K562 treated with DMSO at 1 percent for 24 hours (cell line): ENCODE data around the gene OR2T5. TPM values are rescaled to one million over a fixed set of nuclear protein-coding genes. Genes with fewer than 3 reads are reported as not detected.

ENCODE experiments used
- total RNA-seq: library from RNA; unstranded; fragments of 300-600 nt; gene quantifications from 2 replicates; pipeline ENCODE4 v1.2.3, GENCODE V29; 2022; ENCODE audit warnings: low read depth; ENCODE audit not compliant: insufficient read depth

Gene OR2T5
- not detected in 2 replicates for total RNA-seq

GRCh38 chr1:248488289-248488688 is at the start of gene OR2T5:
Gene OR2T5 (plus strand): TSS chr1:248488589. CDS start chr1:248488589, 0 bp downstream.

GRCh38 chr1:248445399-248445798 is 43.0 kb upstream of the OR2T5 start, which contains the start of gene OR2T2:
Gene OR2T2 (plus strand): TSS chr1:248445637. CDS start chr1:248452798, 7,161 bp downstream.

DNA sequence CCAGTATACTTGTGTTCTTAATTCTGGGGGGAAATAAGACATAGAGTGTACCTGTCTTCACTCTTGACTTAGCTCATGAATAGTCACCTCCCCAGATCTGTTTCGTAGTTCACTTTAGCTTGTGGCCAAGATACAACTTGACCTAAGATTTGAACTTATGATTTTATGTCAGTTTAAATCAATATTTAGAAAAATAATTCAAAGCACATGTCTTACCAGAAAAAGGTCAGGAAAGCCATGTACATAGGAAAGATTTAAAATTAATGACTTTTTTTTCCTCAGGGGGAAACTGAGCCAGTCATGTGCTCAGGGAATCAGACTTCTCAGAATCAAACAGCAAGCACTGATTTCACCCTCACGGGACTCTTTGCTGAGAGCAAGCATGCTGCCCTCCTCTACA is 15.3 kb upstream of the OR2T5 start, which contains the start of gene OR2T3:
Gene OR2T3 (plus strand): TSS at position 301 of the 400 bp plus-strand sequence. CDS start 0 bp downstream, at position 301.

DNA sequence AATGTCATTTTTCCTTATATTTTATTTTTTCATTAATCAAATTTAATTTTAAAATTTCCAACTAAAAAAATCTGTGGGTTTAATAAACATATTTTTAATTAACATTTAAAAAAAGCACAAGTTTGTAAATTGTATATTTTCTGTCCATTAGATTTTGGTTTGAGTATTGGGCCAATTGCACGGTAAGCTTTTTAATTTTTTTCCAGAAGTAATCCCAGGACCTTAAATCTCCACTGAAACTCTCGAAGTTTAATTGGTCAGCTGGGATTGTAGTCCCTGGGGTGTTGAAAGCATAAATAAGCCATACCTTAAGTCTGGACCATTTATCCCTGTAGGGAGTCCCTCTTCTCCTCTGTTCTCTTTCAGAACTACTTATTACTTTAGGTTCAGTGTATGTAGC is 19.4 kb downstream of the OR2T5 start, which contains the start of gene OR2G6:
Gene OR2G6 (plus strand): TSS at position 301 of the 400 bp plus-strand sequence. CDS start 13,574 bp downstream, outside the sequence.

Other genes with a start within 250 kb of the OR2T5 start
- not detected in 2 replicates for gene OR2T33, start 210.6 kb upstream of the OR2T5 start, total RNA-seq
- gene OR2T12, start 185.2 kb upstream of the OR2T5 start, total RNA-seq: not detected in 2 replicates
- gene OR2M7, start 164.0 kb upstream of the OR2T5 start, total RNA-seq: not detected in 2 replicates
- gene OR14C36, start 139.8 kb upstream of the OR2T5 start, total RNA-seq: not detected in 2 replicates
- not detected in 2 replicates for gene OR2T4, start 126.9 kb upstream of the OR2T5 start, total RNA-seq
- gene OR2T6, start 112.8 kb upstream of the OR2T5 start, total RNA-seq: not detected in 2 replicates
- not detected in 2 replicates for gene OR2T1, start 85.5 kb upstream of the OR2T5 start, total RNA-seq
- gene OR2T2, start 43.0 kb upstream of the OR2T5 start, total RNA-seq: not detected in 2 replicates
- not detected in 2 replicates for gene OR2T3, start 15.2 kb upstream of the OR2T5 start, total RNA-seq
- gene OR2G6, start 19.5 kb downstream of the OR2T5 start, total RNA-seq: not detected in 2 replicates
- not detected in 2 replicates for gene OR2T29, start 74.2 kb downstream of the OR2T5 start, total RNA-seq
- not detected in 2 replicates for gene OR2T34, start 86.2 kb downstream of the OR2T5 start, total RNA-seq
- gene OR2T10, start 109.1 kb downstream of the OR2T5 start, total RNA-seq: not detected in 2 replicates
- not detected in 2 replicates for gene OR2T11, start 146.5 kb downstream of the OR2T5 start, total RNA-seq
- not detected in 2 replicates for gene OR2T35, start 156.7 kb downstream of the OR2T5 start, total RNA-seq
- not detected in 2 replicates for gene OR2T27, start 166.9 kb downstream of the OR2T5 start, total RNA-seq
- not detected in 2 replicates for gene OR14I1, start 214.2 kb downstream of the OR2T5 start, total RNA-seq